IPS DF 6.9 (cell line): Measurements from ENCODE around the gene ZNF17.

Experiments
- DNase-seq: peaks from one replicate; pipeline ENCODE4 v3.0.0-alpha.2; 2013; ENCODE audit warnings: low read depth, low spot score
- H3K27ac ChIP-seq: one replicate; pipeline ENCODE4 v1.5.1; 2013; ENCODE audit warnings: low read length, control low read depth
- H3K27me3 ChIP-seq: 2 replicates; pipeline ENCODE4 v1.6.1; 2013; ENCODE audit warnings: mild to moderate bottlenecking, low read length; ENCODE audit not compliant: control insufficient read depth, insufficient read depth
- H3K36me3 ChIP-seq: 2 replicates; pipeline ENCODE4 v1.6.1; 2013; ENCODE audit warnings: low read length; ENCODE audit not compliant: control insufficient read depth, insufficient read depth
- H3K4me1 ChIP-seq: 2 replicates; pipeline ENCODE4 v1.6.1; 2013; ENCODE audit warnings: low read length; ENCODE audit not compliant: control insufficient read depth, insufficient read depth
- H3K4me3 ChIP-seq: 2 replicates; pipeline ENCODE4 v1.5.1; 2013; ENCODE audit warnings: mild to moderate bottlenecking, low read length
- H3K9me3 ChIP-seq: 2 replicates; pipeline ENCODE4 v1.6.1; 2013; ENCODE audit warnings: low read length, inconsistent platforms; ENCODE audit not compliant: control insufficient read depth, insufficient read depth
- WGBS: extraction: QIAGEN DNeasy Blood & Tissue Kit; methylation state at CpG from one replicate; pipeline ENCODE4 v1.1.7; 2013; ENCODE audit warnings: mixed read lengths, missing lambda C conversion rate; ENCODE audit not compliant: insufficient read length, insufficient coverage; 5-methylcytosine and 5-hydroxymethylcytosine counted together

ZNF17 gene

DNA sequence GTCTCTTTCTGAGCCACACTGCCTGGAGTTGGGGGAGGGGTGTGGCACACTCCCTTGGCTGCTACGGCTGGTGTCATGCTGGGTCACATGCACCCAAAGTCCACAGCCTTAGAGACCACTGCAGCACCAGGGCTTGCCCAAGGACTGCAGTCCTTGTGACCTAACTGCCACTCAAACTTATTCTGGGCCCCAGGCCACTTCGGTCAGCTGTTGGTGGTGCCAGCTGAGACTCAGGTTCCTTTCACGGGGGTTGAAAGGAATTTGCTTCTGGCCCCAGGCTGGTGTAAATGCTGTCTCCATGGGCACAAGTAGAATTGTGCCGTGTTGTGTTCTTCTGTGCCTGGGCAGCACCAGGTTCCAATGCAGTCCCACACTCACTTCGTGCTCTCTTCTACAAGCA lies 55.5 kb downstream of the ZNF17 start:
- no peak for DNase-seq
- Histone ChIP-seq H3K27me3 (no peaks in the 10 kb centered on the region), H3K27ac (no peak overlapping the region), H3K4me1 (no peaks in the 10 kb centered on the region), H3K4me3 (no peak overlapping the region), H3K9me3 (no peaks in the 10 kb centered on the region; the same call in none of the 2 replicates), H3K36me3 (no peaks in the 10 kb centered on the region)
- WGBS = no CpG with 5 or more reads among the region's 5 CpGs
